MCF 10A (cell line): ENCODE data around the gene HAP1. TPM values are rescaled to one million over a fixed set of nuclear protein-coding genes. Genes with fewer than 3 reads are reported as not detected.

Experiments
- BruUV-seq: library from RNA; stranded (reverse); fragments of 400-500 nt; replicated peaks from 2 replicates; lab custom pipeline; 2021; lab: Mats Ljungman, UMichigan
- CTCF ChIA-PET: fragments of 300-600 bp; sonication (Branson Sonifier 250); formaldehyde crosslinking; extraction: SDS; loops from one replicate; lab custom pipeline; 2021; ENCODE audit warnings: antibody characterized with exemption, inconsistent platforms; lab: Yijun Ruan, JAX
- POLR2A ChIA-PET: fragments of 300-600, 350-650 bp; sonication (Branson Sonifier 250); formaldehyde crosslinking; extraction: SDS; loops from one replicate; lab custom pipeline; 2020; ENCODE audit warnings: antibody characterized with exemption, inconsistent platforms; lab: Yijun Ruan, JAX
- DNase-seq: peaks from one replicate; pipeline ENCODE4 v3.0.0-alpha.2; 2018; ENCODE audit not compliant: unreplicated experiment
- H3K27ac Mint-ChIP-seq: one replicate; pipeline ENCODE4 v1.8.0; 2022; ENCODE audit warnings: mild to moderate bottlenecking, low read depth, mixed read lengths; ENCODE audit not compliant: unreplicated experiment
- H3K27me3 Mint-ChIP-seq: one replicate; pipeline ENCODE4 v1.8.0; 2022; ENCODE audit warnings: mixed read lengths; ENCODE audit not compliant: insufficient read depth, unreplicated experiment
- H3K36me3 Mint-ChIP-seq: one replicate; pipeline ENCODE4 v1.8.0; 2022; ENCODE audit warnings: mild to moderate bottlenecking, moderate library complexity, mixed read lengths; ENCODE audit not compliant: insufficient read depth, unreplicated experiment
- H3K4me1 Mint-ChIP-seq: one replicate; pipeline ENCODE4 v1.8.0; 2022; ENCODE audit warnings: mixed read lengths; ENCODE audit not compliant: insufficient read depth, unreplicated experiment
- H3K4me3 Mint-ChIP-seq: one replicate; pipeline ENCODE4 v1.8.0; 2022; ENCODE audit warnings: mild to moderate bottlenecking, moderate library complexity, mixed read lengths; ENCODE audit not compliant: unreplicated experiment
- H3K9me3 Mint-ChIP-seq: one replicate; pipeline ENCODE4 v1.8.0; 2022; ENCODE audit warnings: mixed read lengths; ENCODE audit not compliant: unreplicated experiment
- CTCF ChIP-seq: fragments of 200-600 bp; IDR thresholded peaks from one replicate; pipeline ENCODE4 v1.8.0; 2022; ENCODE audit warnings: antibody characterized with exemption, mild to moderate bottlenecking; ENCODE audit not compliant: unreplicated experiment
- intact Hi-C: fragments of 100-400 bp; cut with micrococcal nuclease; formaldehyde crosslinking; loops from 2 replicates; pipeline ENCODE4 v1.14.1; 2022
- total RNA-seq: library from RNA; stranded (reverse); gene quantifications from 2 replicates; pipeline ENCODE4 v1.2.3, GENCODE V29; 2022

The HAP1 gene
- total RNA-seq, 1 experiment from 2014 or later: 0.37 TPM

- Mint-ChIP-seq H3K9me3 (no peaks in the 10 kb centered on the region), H3K27ac (no peak overlapping the region), H3K27me3 (no peaks in the 10 kb centered on the region), H3K36me3 (peaks cover 32% of the 10 kb centered on the region), H3K4me3 (no peak overlapping the region), H3K4me1 (no peaks in the 10 kb centered on the region)
- POLR2A ChIA-PET: interaction anchor here (0.6 to 1.3 kb wide), 5 partner anchors 8 to 323 kb away, joined by 3 to 6 read pairs (median 3); partner anchors contain the start of gene EIF1
- no TSS peak for BruUV-seq
- intact Hi-C loops: no loop called here
- CTCF ChIA-PET: interaction anchor here (3.1 kb wide), 1 partner anchor 21 kb away, joined by 15 read pairs; no protein-coding TSS in a partner anchor
- peak; percentile 54 for DNase-seq
- TF ChIP-seq CTCF: no peak
Measured at GRCh38 chr17:41697122-41697962, 37.1 kb downstream of the HAP1 start.

- DNase-seq: peak; percentile 94
- H3K9me3 Mint-ChIP-seq: no peaks in the 10 kb centered on the region
- H3K4me1 Mint-ChIP-seq: no peaks in the 10 kb centered on the region
- peaks cover 44% of the 10 kb centered on the region for H3K36me3 Mint-ChIP-seq
- H3K27ac Mint-ChIP-seq: no peak overlapping the region
- H3K4me3 Mint-ChIP-seq: no peak overlapping the region
- intact Hi-C loops: no loop called here
- POLR2A ChIA-PET: interaction anchor here (0.7 to 1.4 kb wide), 9 partner anchors 12 to 1077 kb away, joined by 3 to 6 read pairs (median 5); partner anchors contain the start of genes HAP1 and VPS25
- H3K27me3 Mint-ChIP-seq: no peaks in the 10 kb centered on the region
- no TSS peak for BruUV-seq
- CTCF ChIA-PET: interaction anchor here (0.5 to 3.1 kb wide), 37 partner anchors 10 to 1672 kb away, joined by 3 to 18 read pairs (median 3); partner anchors contain the start of genes GAST and KLHL10
- peak; percentile 65 for TF ChIP-seq CTCF
Measured at GRCh38 chr17:41695954-41696757, 38.3 kb downstream of the HAP1 start.

GRCh38 chr17:41695134-41695661 is 39.2 kb downstream of the HAP1 start:
- Mint-ChIP-seq H3K36me3 (peaks cover 54% of the 10 kb centered on the region), H3K4me1 (no peaks in the 10 kb centered on the region), H3K4me3 (no peak overlapping the region), H3K27me3 (no peaks in the 10 kb centered on the region), H3K27ac (no peak overlapping the region), H3K9me3 (no peaks in the 10 kb centered on the region)
- CTCF ChIA-PET: interaction anchor here (0.6 to 3.1 kb wide), 29 partner anchors 11 to 1061 kb away, joined by 3 to 18 read pairs (median 4); partner anchors contain the start of genes GAST and KLHL10
- TF ChIP-seq CTCF: no peak
- POLR2A ChIA-PET: interaction anchor here (1.2 to 1.4 kb wide), 3 partner anchors 13 to 19 kb away, joined by 5 read pairs; no protein-coding TSS in a partner anchor
- no TSS peak for BruUV-seq
- intact Hi-C loops: no loop called here
- DNase-seq: peak; percentile 30
